Fibroblast of lung (primary cell): ENCODE data around the gene GRIA1.

Experiments used
- EZH2 ChIP-seq: IDR thresholded peaks from 2 replicates; pipeline ENCODE4 v1.5.1; 2012; ENCODE audit warnings: low read length, control low read depth, mild to moderate bottlenecking; ENCODE audit errors: missing control alignments
- TF ChIP-seq, protein P1 (sequence below), 2 donors: IDR thresholded peaks in 1 of 2; conservative IDR thresholded peaks in 1 of 2; 1 replicate in 1 of 2; 2 replicates in 1 of 2; pipeline ENCODE4 v1.5.1; 2011 to 2012; ENCODE audit warnings: low read length in 2 of 2, control low read depth in 1 of 2, inconsistent platforms in 1 of 2, low read depth in 1 of 2, mild to moderate bottlenecking in 1 of 2

DNA sequence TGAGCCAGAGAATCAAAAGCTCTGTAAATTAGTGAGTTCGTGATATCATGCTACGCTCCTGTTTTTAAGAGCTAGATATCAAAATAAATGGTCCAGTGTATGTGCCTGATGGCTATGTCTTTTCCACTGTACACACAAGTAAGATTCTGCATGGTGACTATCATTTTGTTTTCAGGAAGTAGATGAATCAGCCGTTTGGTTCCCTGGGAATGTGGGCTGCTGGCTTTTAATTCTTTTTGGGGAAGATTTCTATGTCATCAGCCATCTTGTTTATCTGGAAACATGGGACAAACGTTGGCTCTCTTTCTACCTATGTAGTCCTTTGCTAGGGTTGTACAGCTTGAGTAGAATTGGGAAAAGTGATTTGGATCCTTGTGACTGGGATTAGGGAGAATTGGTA, 126.7 kb downstream of the GRIA1 start:
- TF ChIP-seq, protein P1, sequence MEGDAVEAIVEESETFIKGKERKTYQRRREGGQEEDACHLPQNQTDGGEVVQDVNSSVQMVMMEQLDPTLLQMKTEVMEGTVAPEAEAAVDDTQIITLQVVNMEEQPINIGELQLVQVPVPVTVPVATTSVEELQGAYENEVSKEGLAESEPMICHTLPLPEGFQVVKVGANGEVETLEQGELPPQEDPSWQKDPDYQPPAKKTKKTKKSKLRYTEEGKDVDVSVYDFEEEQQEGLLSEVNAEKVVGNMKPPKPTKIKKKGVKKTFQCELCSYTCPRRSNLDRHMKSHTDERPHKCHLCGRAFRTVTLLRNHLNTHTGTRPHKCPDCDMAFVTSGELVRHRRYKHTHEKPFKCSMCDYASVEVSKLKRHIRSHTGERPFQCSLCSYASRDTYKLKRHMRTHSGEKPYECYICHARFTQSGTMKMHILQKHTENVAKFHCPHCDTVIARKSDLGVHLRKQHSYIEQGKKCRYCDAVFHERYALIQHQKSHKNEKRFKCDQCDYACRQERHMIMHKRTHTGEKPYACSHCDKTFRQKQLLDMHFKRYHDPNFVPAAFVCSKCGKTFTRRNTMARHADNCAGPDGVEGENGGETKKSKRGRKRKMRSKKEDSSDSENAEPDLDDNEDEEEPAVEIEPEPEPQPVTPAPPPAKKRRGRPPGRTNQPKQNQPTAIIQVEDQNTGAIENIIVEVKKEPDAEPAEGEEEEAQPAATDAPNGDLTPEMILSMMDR (conservative IDR thresholded peaks at IDR 0.05 in 1 of 2, IDR thresholded peaks at IDR 0.05 in 1 of 2; ENCODE audit: low read depth in 1 of 2, low read length in 2 of 2): no peak
- TF ChIP-seq EZH2: no peak
